GM18907 (cell line): Measurements from ENCODE around the gene ATXN7L1.
"Not testable (repeated sequence)": the region's sequence is repeated elsewhere in the genome, so short reads cannot be mapped to it uniquely, and the experiment has no call there.

Experiments
- ATAC-seq: cut with Tn5 transposase; IDR thresholded peaks from one replicate; pipeline ENCODE4 v1.9.1; 2021; ENCODE audit warnings: mild to moderate bottlenecking, moderate library complexity; ENCODE audit not compliant: unreplicated experiment

ATXN7L1 gene

GRCh38 chr7:105894131-105894530 is 17.7 kb upstream of the ATXN7L1 start:
- ATAC-seq: no peak

GRCh38 chr7:105892387-105892786 is 16.0 kb upstream of the ATXN7L1 start:
- no peak for ATAC-seq

- no peak for ATAC-seq
Observed at GRCh38 chr7:105890290-105890997, 14.0 kb upstream of the ATXN7L1 start.

GRCh38 chr7:105887569-105888189 is 11.3 kb upstream of the ATXN7L1 start:
- ATAC-seq: no peak

DNA sequence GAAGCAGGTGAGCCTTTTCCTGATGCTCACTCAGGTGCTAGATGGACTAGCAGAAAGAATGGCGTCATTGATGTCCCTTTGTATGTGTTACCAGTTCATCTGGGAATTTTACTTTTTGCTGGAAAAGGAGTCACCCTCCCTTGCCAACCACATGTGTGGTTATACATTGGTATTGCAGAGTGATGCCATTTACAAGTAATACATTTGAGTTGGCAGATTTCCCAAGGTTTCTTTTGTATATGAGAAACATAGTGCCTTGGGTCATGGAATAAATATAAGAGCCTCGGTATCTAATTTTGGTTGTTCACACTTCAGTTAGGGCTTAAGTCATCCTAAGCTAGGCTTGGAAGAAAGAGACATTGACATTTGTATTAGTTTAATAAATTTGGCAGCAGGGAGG is 10.4 kb upstream of the ATXN7L1 start:
- ATAC-seq: no peak

- ATAC-seq: no peak
Observed at GRCh38 chr7:105885387-105886111, 9.2 kb upstream of the ATXN7L1 start.

- not testable (repeated sequence) for ATAC-seq
Observed at GRCh38 chr7:105883179-105883578, 6.8 kb upstream of the ATXN7L1 start.

- no peak for ATAC-seq
Observed at GRCh38 chr7:105881439-105881838, 5.0 kb upstream of the ATXN7L1 start.

DNA sequence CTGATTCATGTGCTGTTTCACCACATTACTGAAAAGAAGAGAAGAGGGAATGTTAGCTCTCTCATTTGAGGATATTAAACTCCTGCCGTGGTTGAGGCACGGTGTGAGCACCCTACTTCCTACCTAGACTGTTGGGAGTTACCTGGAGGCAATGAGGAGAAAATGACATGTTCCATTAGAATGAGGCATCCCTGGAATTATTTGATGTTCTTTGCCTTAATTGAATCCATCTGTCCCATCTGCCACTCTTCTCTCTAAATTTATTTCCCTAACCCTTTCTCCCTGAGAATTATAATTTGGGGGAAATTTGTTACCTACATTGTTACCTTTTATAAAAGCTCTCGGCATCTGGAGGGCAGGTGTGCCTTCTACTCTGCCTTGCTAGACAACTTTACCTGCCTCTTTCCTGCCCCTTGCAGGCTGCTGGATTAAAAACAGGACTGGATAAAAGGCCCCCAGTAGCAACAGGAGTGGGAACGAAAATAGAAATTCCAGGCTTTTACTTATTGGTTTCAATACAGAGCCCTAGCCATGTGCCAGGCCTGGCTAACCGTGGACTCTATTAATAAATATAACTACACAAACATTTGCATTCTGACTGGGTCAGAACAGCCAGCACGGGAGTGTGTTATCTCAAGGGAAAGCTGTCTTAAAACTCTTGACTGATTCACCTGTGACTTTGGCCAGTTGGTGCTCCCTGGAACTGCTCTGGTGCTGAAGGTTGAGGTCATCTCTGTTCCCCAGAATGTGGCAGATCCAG is 4.4 kb upstream of the ATXN7L1 start:
- no peak for ATAC-seq

DNA sequence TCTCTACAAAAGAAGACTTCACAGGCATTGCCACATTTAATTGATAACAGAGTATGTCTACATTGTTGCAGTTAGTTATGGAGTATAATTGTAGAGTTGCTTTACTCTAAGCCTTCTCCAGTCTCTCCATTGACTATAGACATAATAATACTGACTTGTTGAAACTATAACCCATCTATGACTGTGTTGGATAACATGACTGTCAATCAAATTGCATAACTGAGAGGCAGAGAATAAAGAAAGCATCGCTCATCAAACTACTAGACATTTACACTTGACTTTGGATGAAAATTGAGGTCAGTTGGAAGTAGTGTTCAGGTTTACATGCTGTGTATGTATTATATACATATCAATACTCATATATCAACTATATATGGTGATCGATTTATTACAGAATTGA is 3.4 kb upstream of the ATXN7L1 start:
- no peak for ATAC-seq

- no peak for ATAC-seq
Observed at GRCh38 chr7:105878746-105879605, 2.6 kb upstream of the ATXN7L1 start.

DNA sequence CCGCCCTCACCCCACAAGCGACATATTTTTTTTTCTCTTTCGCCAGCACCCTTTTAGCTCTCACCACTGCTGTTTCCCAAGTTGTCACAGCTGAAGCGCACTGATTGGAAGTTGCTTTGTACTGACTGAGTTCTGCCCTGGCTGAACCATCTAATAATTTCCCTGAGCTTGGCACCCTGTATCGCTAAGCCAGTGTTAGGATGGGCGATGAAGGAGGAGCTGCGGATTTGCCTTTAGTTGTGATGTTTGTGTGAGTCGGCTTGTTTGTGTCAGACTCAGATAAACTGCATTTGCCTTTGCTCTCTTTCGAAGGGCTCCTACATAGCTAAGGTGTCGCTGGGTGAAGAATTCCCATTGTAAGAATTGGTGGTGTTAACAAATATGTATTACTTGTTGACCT is 1.3 kb upstream of the ATXN7L1 start:
- ATAC-seq: no peak

DNA sequence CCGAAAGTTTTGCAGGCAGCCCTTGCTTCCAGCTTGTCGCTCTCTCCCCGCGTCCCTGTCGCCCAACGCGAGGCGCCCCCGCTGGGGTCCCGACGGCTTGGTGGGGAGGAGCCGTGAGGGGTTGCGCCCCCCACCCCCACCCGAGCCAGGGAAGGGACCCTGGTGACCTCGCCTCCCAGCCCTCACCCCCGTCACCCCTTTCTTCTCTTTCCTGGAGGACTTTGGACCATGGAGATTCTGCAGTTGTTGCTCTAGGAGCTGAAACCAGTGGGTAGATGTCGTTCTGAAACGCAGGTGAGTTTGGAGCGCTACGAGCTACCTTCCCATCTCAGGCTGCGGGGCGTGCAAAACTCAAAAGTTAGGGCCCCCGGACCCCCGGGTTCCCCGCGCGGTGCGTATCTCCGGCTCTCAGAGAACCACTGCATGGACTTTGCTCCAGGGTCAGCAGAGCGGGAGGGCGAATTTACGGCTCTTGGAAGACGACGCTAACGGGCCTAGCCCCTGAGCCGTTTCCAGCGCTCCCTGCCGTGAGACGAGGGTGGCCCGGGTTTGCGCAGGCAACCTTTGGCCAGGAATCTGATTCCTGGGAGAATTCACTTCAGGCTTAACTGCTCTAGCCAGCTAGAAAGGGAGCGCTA is 684 bp upstream of the ATXN7L1 start:
- ATAC-seq: peak; percentile 27

- no peak for ATAC-seq
Observed at GRCh38 chr7:105875505-105875904, 894 bp downstream of the ATXN7L1 start.

- ATAC-seq: no peak
Observed at GRCh38 chr7:105874055-105874454, 2.3 kb downstream of the ATXN7L1 start.

DNA sequence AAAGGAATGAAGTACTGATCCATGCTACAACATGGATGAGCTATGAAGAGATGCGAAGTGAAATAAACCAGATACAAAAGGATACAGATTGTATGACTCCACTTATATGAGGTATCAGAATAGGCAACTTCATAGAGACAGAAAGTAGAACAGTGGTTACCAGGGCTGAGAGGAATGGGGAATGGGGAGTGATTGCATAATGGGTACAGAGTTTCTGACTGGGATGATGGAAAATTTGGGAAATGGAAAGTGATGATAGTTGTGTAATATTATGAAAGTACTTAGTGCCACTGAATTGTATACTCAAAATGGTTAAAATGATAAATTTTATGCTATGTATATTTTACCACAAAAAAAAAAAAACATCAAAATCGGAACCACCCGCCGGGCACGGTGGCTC is 3.9 kb downstream of the ATXN7L1 start:
- no peak for ATAC-seq

- ATAC-seq: no peak
Observed at GRCh38 chr7:105871142-105871541, 5.3 kb downstream of the ATXN7L1 start.

DNA sequence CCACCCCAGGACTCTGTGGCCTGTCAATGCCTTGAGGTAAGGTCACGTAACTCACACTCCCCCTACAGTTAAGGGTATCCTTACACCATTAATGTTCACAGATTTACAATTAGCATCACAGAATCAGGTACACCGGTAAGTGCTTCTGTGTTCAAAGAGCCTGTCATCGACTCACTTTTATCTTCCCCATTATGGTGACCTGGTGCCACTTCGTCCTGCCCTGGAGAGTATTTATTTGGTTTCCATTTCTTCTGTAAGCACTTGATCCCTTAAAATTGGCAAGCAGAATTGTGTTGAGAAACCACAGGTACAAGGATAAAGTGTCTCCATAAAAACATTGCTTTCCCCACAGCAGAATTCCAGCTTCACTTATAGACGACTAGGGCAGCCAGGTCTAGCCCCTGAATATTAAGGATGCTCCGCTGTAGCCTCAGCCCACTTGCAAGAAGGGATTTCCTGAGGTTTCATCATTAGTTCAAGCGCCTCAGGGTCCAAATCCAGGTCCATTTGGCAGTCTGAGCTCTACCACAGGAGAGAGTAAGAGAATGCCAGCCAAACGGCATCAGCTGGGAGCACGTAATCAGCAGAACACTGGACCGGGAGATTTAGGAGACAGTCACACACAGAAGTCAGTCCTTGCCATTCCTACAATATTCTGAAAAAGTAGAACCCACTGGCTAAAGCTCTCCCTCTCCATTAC is 10.1 kb downstream of the ATXN7L1 start:
- no peak for ATAC-seq

DNA sequence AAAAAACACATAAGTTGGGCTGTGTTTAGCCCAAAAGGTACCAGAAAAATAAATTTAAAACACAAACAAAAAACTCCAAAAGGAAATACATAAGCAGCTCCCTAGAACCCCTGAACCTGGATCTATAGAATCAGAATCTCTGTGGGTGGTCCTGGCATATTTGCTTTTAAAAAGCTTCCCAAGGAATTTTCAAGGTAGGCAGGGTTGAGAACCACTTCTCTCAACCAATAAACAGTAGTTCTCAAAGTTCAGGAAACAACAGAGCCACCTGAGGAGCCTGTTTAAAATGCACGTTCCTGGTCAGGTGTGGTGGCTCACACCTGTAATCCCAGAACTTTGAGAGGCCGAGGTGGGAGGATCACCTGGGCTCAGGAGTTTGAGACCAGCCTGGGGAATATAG is 12.5 kb downstream of the ATXN7L1 start:
- no peak for ATAC-seq
